ENCODE results near the gene NAGPA. TPM values are rescaled to one million over a fixed set of nuclear protein-coding genes. Genes with fewer than 3 reads are reported as not detected.

NAGPA gene
- total RNA-seq, 2 donors from 2014 or later = 8.1 to 12.7 TPM

GRCh38 chr16:4990415-4990814, 43.3 kb downstream of the NAGPA start:
- no peak overlapping the region for H3K27ac ChIP-seq
- no peaks in the 10 kb centered on the region for H3K27me3 ChIP-seq
- peaks cover 0 to 7% of the 10 kb centered on the region in 2 donors for H3K4me1 ChIP-seq
- no peak for DNase-seq (ENCODE audit: low spot score)
- TF ChIP-seq, protein P1, sequence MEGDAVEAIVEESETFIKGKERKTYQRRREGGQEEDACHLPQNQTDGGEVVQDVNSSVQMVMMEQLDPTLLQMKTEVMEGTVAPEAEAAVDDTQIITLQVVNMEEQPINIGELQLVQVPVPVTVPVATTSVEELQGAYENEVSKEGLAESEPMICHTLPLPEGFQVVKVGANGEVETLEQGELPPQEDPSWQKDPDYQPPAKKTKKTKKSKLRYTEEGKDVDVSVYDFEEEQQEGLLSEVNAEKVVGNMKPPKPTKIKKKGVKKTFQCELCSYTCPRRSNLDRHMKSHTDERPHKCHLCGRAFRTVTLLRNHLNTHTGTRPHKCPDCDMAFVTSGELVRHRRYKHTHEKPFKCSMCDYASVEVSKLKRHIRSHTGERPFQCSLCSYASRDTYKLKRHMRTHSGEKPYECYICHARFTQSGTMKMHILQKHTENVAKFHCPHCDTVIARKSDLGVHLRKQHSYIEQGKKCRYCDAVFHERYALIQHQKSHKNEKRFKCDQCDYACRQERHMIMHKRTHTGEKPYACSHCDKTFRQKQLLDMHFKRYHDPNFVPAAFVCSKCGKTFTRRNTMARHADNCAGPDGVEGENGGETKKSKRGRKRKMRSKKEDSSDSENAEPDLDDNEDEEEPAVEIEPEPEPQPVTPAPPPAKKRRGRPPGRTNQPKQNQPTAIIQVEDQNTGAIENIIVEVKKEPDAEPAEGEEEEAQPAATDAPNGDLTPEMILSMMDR (IDR thresholded peaks at IDR 0.05) = no peak
- H3K4me3 ChIP-seq = no peak overlapping the region
- no peaks in the 10 kb centered on the region for H3K9me3 ChIP-seq
- H3K36me3 ChIP-seq = no peaks in the 10 kb centered on the region

- Histone ChIP-seq H3K9me3 (no peaks in the 10 kb centered on the region), H3K27me3 (no peaks in the 10 kb centered on the region), H3K36me3 (no peaks in the 10 kb centered on the region), H3K4me3 (no peak overlapping the region), H3K4me1 (peaks cover 0 to 7% of the 10 kb centered on the region in 2 donors), H3K27ac (no peak overlapping the region)
- TF ChIP-seq, protein P1 (IDR thresholded peaks at IDR 0.05) = no peak
- no peak for DNase-seq (ENCODE audit: low spot score)
Observed at GRCh38 chr16:4989391-4990006, 44.2 kb downstream of the NAGPA start.

- H3K27me3 ChIP-seq = no peaks in the 10 kb centered on the region
- H3K9me3 ChIP-seq = no peaks in the 10 kb centered on the region
- no peaks in the 10 kb centered on the region for H3K36me3 ChIP-seq
- TF ChIP-seq, protein P1 (IDR thresholded peaks at IDR 0.05) = no peak
- no peak overlapping the region for H3K4me3 ChIP-seq
- H3K27ac ChIP-seq = no peak overlapping the region
- peaks cover 0 to 7% of the 10 kb centered on the region in 2 donors for H3K4me1 ChIP-seq
- DNase-seq (ENCODE audit: low spot score) = no peak
Observed at GRCh38 chr16:4988647-4989046, 45.1 kb downstream of the NAGPA start.

GRCh38 chr16:4987580-4988374, 46.0 kb downstream of the NAGPA start:
- Histone ChIP-seq H3K4me1 (peaks cover 0 to 7% of the 10 kb centered on the region in 2 donors), H3K4me3 (peak overlapping the region in 1 of 2 donors; percentile 31), H3K9me3 (no peaks in the 10 kb centered on the region), H3K27me3 (no peaks in the 10 kb centered on the region), H3K36me3 (no peaks in the 10 kb centered on the region), H3K27ac (no peak overlapping the region)
- TF ChIP-seq, protein P1 (IDR thresholded peaks at IDR 0.05) = no peak
- no peak for DNase-seq (ENCODE audit: low spot score)

GRCh38 chr16:4987250-4987579, 46.5 kb downstream of the NAGPA start:
- H3K36me3 ChIP-seq = no peaks in the 10 kb centered on the region
- no peak overlapping the region for H3K27ac ChIP-seq
- DNase-seq (ENCODE audit: low spot score) = no peak
- no peaks in the 10 kb centered on the region for H3K9me3 ChIP-seq
- H3K4me1 ChIP-seq = peaks cover 0 to 12% of the 10 kb centered on the region in 2 donors
- H3K27me3 ChIP-seq = no peaks in the 10 kb centered on the region
- peak overlapping the region in 1 of 2 donors; percentile 31 for H3K4me3 ChIP-seq
- TF ChIP-seq, protein P1 (IDR thresholded peaks at IDR 0.05) = no peak

Measured in right atrium auricular region (tissue), 2 donors.